HG02981 (cell line): ENCODE measurements around the gene ATOSA.
A peak's percentile ranks its signal among the peaks of the same experiment; 100 is the strongest.

Experiments
- ATAC-seq: cut with Tn5 transposase; IDR thresholded peaks from one replicate; pipeline ENCODE4 v1.9.1; 2021; ENCODE audit warnings: mild to moderate bottlenecking, moderate library complexity; ENCODE audit not compliant: unreplicated experiment

Gene ATOSA

GRCh38 chr15:52679232-52680040, at the start of gene ATOSA:
TSS of gene ATOSA (minus strand) at chr15:52679388. CDS start at chr15:52678021, 1,367 bp downstream.
- peak; percentile 66 for ATAC-seq

GRCh38 chr15:52728899-52729298, 49.7 kb upstream of the ATOSA start:
- ATAC-seq = no peak

GRCh38 chr15:52727815-52728214, 48.6 kb upstream of the ATOSA start:
- no peak for ATAC-seq

- ATAC-seq = no peak
Observed at GRCh38 chr15:52726195-52726594, 47.0 kb upstream of the ATOSA start.

- no peak for ATAC-seq
Observed at GRCh38 chr15:52718551-52718950, 39.4 kb upstream of the ATOSA start.

- ATAC-seq = no peak
Observed at GRCh38 chr15:52717924-52718323, 38.7 kb upstream of the ATOSA start.

- no peak for ATAC-seq
Observed at GRCh38 chr15:52717481-52717880, 38.3 kb upstream of the ATOSA start.

GRCh38 chr15:52716536-52716935, 37.3 kb upstream of the ATOSA start:
- ATAC-seq = no peak

- no peak for ATAC-seq
Observed at GRCh38 chr15:52715411-52715810, 36.2 kb upstream of the ATOSA start.

GRCh38 chr15:52714968-52715367, 35.8 kb upstream of the ATOSA start:
- ATAC-seq = no peak

- ATAC-seq = no peak
Observed at GRCh38 chr15:52710708-52711389, 31.7 kb upstream of the ATOSA start.

GRCh38 chr15:52710050-52710707, 31.0 kb upstream of the ATOSA start:
- ATAC-seq = peak; percentile 33

- peak; percentile 79 for ATAC-seq
Observed at GRCh38 chr15:52709187-52709981, 30.2 kb upstream of the ATOSA start.

GRCh38 chr15:52706091-52706490, 26.9 kb upstream of the ATOSA start:
- no peak for ATAC-seq

GRCh38 chr15:52702390-52702789, 23.2 kb upstream of the ATOSA start:
- ATAC-seq = no peak

GRCh38 chr15:52699457-52699856, 20.3 kb upstream of the ATOSA start:
- ATAC-seq = no peak

GRCh38 chr15:52698514-52698913, 19.3 kb upstream of the ATOSA start:
- ATAC-seq = no peak

- no peak for ATAC-seq
Observed at GRCh38 chr15:52697051-52697450, 17.9 kb upstream of the ATOSA start.

- ATAC-seq = no peak
Observed at GRCh38 chr15:52695154-52695553, 16.0 kb upstream of the ATOSA start.

GRCh38 chr15:52689562-52689961, 10.4 kb upstream of the ATOSA start:
- ATAC-seq = no peak

GRCh38 chr15:52683580-52683979, 4.4 kb upstream of the ATOSA start:
- peak; percentile 48 for ATAC-seq
